22Rv1 (cell line): ENCODE results near the gene IFIT5.
A peak's percentile ranks its signal among the peaks of the same experiment; 100 is the strongest.

Source experiments
- H3K27ac ChIP-seq: fragments of 450-650 bp; 2 replicates; pipeline ENCODE4 v1.5.1; 2017
- ZFX ChIP-seq: fragments of 450-650 bp; IDR thresholded peaks from 2 replicates; pipeline ENCODE4 v1.6.1; 2017; ENCODE audit warnings: antibody characterized with exemption, borderline replicate concordance
- TF ChIP-seq, protein P1 (sequence below): fragments of 450-650 bp; IDR thresholded peaks from 2 replicates; pipeline ENCODE4 v1.5.1; 2017; ENCODE audit warnings: mild to moderate bottlenecking

IFIT5 gene

GRCh38 chr10:89373916-89374711 lies 40.3 kb upstream of the IFIT5 start:
- TF ChIP-seq ZFX = no peak
- TF ChIP-seq, protein P1, sequence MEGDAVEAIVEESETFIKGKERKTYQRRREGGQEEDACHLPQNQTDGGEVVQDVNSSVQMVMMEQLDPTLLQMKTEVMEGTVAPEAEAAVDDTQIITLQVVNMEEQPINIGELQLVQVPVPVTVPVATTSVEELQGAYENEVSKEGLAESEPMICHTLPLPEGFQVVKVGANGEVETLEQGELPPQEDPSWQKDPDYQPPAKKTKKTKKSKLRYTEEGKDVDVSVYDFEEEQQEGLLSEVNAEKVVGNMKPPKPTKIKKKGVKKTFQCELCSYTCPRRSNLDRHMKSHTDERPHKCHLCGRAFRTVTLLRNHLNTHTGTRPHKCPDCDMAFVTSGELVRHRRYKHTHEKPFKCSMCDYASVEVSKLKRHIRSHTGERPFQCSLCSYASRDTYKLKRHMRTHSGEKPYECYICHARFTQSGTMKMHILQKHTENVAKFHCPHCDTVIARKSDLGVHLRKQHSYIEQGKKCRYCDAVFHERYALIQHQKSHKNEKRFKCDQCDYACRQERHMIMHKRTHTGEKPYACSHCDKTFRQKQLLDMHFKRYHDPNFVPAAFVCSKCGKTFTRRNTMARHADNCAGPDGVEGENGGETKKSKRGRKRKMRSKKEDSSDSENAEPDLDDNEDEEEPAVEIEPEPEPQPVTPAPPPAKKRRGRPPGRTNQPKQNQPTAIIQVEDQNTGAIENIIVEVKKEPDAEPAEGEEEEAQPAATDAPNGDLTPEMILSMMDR = no peak
- H3K27ac ChIP-seq = peak overlapping the region; percentile 59

DNA sequence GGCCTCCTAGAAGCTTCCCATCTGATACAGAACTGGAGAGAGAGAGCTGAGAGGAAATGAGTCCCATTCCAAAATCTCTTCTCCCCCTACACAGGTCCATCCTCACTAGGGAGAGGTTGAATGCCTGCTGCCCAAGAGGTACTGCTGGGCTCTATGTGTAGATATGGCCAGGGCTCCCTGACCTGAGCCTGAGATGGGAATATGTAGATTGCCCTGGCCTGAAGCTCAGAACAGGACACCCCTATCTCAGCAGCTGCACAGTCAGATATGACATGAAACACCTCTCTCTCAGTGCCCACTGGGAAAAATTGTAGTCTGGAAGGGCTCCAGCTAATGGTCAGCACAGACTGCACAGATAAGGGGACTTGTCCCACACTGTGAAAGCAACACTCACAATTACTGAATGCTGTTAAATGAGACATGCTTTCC lies 39.6 kb upstream of the IFIT5 start:
- no peak for TF ChIP-seq ZFX
- TF ChIP-seq, protein P1 = no peak
- H3K27ac ChIP-seq = peak overlapping the region; percentile 59

GRCh38 chr10:89377705-89378637 lies 36.4 kb upstream of the IFIT5 start, which contains the start of gene IFIT1B:
Gene IFIT1B, plus strand, starts transcription at chr10:89378056. Its CDS starts 80 bp downstream, at chr10:89378136.
- no peak within 1 kb of the TSS for H3K27ac ChIP-seq
- TF ChIP-seq ZFX = no peak
- TF ChIP-seq, protein P1 = no peak

- TF ChIP-seq, protein P1 = no peak
- TF ChIP-seq ZFX = no peak
- no peak overlapping the region for H3K27ac ChIP-seq
Measured at GRCh38 chr10:89379103-89379502, 35.3 kb upstream of the IFIT5 start.

DNA sequence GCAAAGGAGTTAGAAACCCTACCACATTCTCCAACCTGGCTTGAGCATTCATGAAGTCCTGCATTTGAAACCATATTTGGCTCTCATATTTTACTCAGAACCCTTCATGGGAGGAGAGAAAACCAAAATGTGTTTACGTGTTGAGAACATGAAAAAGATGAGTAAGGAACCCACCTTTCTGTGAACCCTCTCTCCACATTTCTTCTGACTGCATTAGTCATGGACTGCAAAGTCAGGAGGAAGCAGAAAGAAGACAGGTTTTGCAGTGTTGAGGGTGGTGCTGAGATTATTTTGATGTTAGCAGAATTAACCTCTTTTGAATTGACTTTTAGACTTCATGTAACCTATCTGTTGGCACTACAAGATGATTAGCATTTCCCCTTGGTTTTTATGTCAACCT lies 31.6 kb upstream of the IFIT5 start:
- H3K27ac ChIP-seq = no peak overlapping the region
- TF ChIP-seq, protein P1 = no peak
- no peak for TF ChIP-seq ZFX

DNA sequence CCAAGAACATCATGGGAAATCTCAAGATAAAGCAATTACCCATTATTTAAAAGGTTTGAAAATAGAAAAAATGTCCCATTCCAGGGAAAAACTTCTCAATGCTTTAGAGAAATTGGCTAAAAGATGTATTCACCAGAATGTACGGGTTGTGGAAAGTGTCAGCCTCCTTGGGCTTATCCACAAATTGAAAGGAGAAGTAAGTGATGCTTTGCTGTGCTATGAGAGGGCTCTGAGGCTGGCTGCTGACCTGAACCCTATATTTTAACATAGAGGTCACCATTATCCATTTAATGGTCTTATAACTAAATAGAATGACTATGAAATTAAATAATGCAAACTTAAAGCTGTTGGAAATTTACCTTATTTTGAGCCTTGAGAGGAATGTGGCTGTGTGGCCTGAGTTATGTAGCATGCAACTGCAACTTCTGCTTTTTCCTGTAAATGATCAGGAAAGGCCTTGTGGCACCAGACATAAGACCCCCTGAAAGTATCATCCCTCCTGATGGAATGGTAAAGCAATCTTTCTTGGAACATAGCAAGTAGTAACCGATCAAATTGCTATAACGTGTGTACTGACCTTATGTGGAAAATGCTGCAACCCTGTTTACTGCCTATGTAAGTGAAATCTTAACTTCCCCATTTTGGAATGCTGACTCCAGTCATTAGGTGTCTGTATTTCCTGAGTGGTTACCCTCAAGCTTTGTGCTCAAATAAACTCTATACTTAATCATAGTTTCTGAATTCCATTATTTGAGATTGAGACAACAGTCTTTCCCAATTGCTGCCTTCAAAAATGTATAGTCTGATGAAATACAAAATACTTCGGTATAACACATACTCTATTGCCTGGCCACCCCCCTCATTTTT lies 29.7 kb upstream of the IFIT5 start:
- H3K27ac ChIP-seq = no peak overlapping the region
- TF ChIP-seq, protein P1 = no peak
- TF ChIP-seq ZFX = no peak
